GM12878 (cell line): ENCODE results near the gene HHIPL1. TPM values are rescaled to one million over a fixed set of nuclear protein-coding genes. Genes with fewer than 3 reads are reported as not detected.

Experiments used
- CHD1 ChIP-seq: IDR thresholded peaks from 2 replicates; pipeline ENCODE4 v1.6.1; 2012; ENCODE audit warnings: low read depth, low read length, improper control_type of control experiment
- EGR1 ChIP-seq, 2 experiments: IDR thresholded peaks; 1 replicate in 1 of 2; 2 replicates in 1 of 2; pipeline ENCODE4 v1.6.1; 2011 to 2012; ENCODE audit warnings: low read depth in 2 of 2, low read length in 2 of 2, borderline replicate concordance in 1 of 2, mild to moderate bottlenecking in 1 of 2, moderate library complexity in 1 of 2
- ESRRA ChIP-seq: IDR thresholded peaks from 2 replicates; pipeline ENCODE4 v1.6.1; 2012; ENCODE audit warnings: mild to moderate bottlenecking, low read length, improper control_type of control experiment
- MEF2B ChIP-seq: fragments of 450-650 bp; IDR thresholded peaks from 2 replicates; pipeline ENCODE4 v1.6.1; 2018; ENCODE audit warnings: mild to moderate bottlenecking, moderate library complexity; ENCODE audit not compliant: partially characterized antibody, poor library complexity, severe bottlenecking
- NFXL1 ChIP-seq: fragments of 450-650 bp; IDR thresholded peaks from 2 replicates; pipeline ENCODE4 v1.6.1; 2017; ENCODE audit warnings: antibody characterized with exemption, mild to moderate bottlenecking, borderline replicate concordance
- NKRF ChIP-seq: fragments of 450-650 bp; conservative IDR thresholded peaks from 2 replicates; pipeline ENCODE4 v1.6.1; 2017; ENCODE audit warnings: mild to moderate bottlenecking, moderate library complexity
- PML ChIP-seq: IDR thresholded peaks from 2 replicates; pipeline ENCODE4 v1.6.1; 2012; ENCODE audit warnings: low read length, inconsistent platforms
- PRDM15 ChIP-seq: fragments of 450-650 bp; formaldehyde crosslinking; IDR thresholded peaks from 2 replicates; pipeline ENCODE4 v1.4.0; 2020; ENCODE audit warnings: mild to moderate bottlenecking, moderate library complexity
- RCOR1 ChIP-seq: conservative IDR thresholded peaks from 2 replicates; pipeline ENCODE4 v1.6.1; 2012; ENCODE audit warnings: low read depth, low read length, improper control_type of control experiment
- REST ChIP-seq: IDR thresholded peaks from 2 replicates; pipeline ENCODE4 v1.6.1; 2012; ENCODE audit warnings: mild to moderate bottlenecking, low read depth, low read length
- SMARCA5 ChIP-seq: fragments of 450-650 bp; IDR thresholded peaks from 2 replicates; pipeline ENCODE4 v1.6.1; 2017; ENCODE audit warnings: mild to moderate bottlenecking
- SP1 ChIP-seq: IDR thresholded peaks from one replicate; pipeline ENCODE4 v1.6.1; 2011; ENCODE audit warnings: low read depth, low read length
- STAT3 ChIP-seq: IDR thresholded peaks from 2 replicates; pipeline ENCODE4 v1.6.1; 2011; ENCODE audit warnings: low read depth, low read length, improper control_type of control experiment
- TBL1XR1 ChIP-seq: IDR thresholded peaks from 2 replicates; pipeline ENCODE4 v1.6.1; 2012; ENCODE audit warnings: low read depth, low read length, improper control_type of control experiment
- TCF12 ChIP-seq: IDR thresholded peaks from 2 replicates; pipeline ENCODE4 v1.6.1; 2011; ENCODE audit warnings: low read depth, mild to moderate bottlenecking, low read length
- ZNF687 ChIP-seq: fragments of 450-650 bp; IDR thresholded peaks from 2 replicates; pipeline ENCODE4 v1.6.1; 2017; ENCODE audit warnings: mild to moderate bottlenecking, moderate library complexity
- polyA plus RNA-seq, 11 experiments: library from polyadenylated mRNA; depleted of rRNA in 4 of 11; unstranded in 6 of 11; stranded (reverse) in 5 of 11; fragments of >200 nt; fragmentation: Nextera tagmentation in 4 of 11; fragmentation: Illumina TruSeq in 1 of 11; extraction: Ambion mirVana in 4 of 11; extraction: Trizol in 1 of 11; gene quantifications; 1 replicate in 1 of 11; 2 replicates in 10 of 11; pipeline versions ENCODE4 v1.2.1 to v1.2.3, GENCODE V29; 2011 to 2016; ENCODE audit warnings: inconsistent platforms in 2 of 11, missing spikeins in 2 of 11, low read depth in 1 of 11
- total RNA-seq, 4 experiments: library from RNA; depleted of rRNA in 3 of 4; stranded (reverse); fragments of >200 nt in 3 of 4; fragmentation: Illumina TruSeq in 1 of 4; extraction: Trizol in 1 of 4; gene quantifications; 2 replicates each; pipeline versions ENCODE4 v1.2.1 to v1.2.3, GENCODE V29; 2013 to 2021

Gene HHIPL1
- total and polyA plus RNA-seq, 10 of the 15 experiments (the other 5 are each of a cell fraction or from before 2014, with no cell fraction given): 0.09 TPM; not detected in 9

GRCh38 chr14:99684410-99684934 is 39.5 kb downstream of the HHIPL1 start (continued):
- TF ChIP-seq ZNF687 (0 out of 2 replicates have a peak, but pooled peaks have one; percentile 25), PML (no peak), CHD1 (no peak), STAT3 (no peak), SMARCA5 (no peak), SP1 (no peak), RCOR1 (no peak), REST (no peak), TBL1XR1 (no peak), PRDM15 (no peak), NFXL1 (no peak), ESRRA (no peak), MEF2B (peak; percentile 9), NKRF (peak; percentile 27; the same call in 1 of the 2 replicates), TCF12 (0 out of 2 replicates have a peak, but pooled peaks have one; percentile 47), EGR1 (IDR thresholded peaks at IDR 0.05; ENCODE audit: borderline replicate concordance in 1 of 2, low read depth in 2 of 2, low read length in 2 of 2) (no peak)
